T-helper 1 cell treated with Interleukin-12 subunit alpha and Interleukin-12 subunit beta and Interleukin-4 antibody, amounts not matched to agents 30 μg/mL and 1 μg/mL, for 36 hours (primary cell): ENCODE results near the gene RALGPS1.
A peak's percentile ranks its signal among the peaks of the same experiment; 100 is the strongest.

ENCODE experiments used
- H3K27ac Mint-ChIP-seq: one replicate; pipeline ENCODE4 v1.8.0; 2021; ENCODE audit warnings: mild to moderate bottlenecking, mixed read lengths
- H3K27me3 Mint-ChIP-seq: one replicate; pipeline ENCODE4 v1.8.0; 2021; ENCODE audit warnings: low read depth, mixed read lengths
- H3K36me3 Mint-ChIP-seq: one replicate; pipeline ENCODE4 v1.8.0; 2021; ENCODE audit warnings: low read depth, mixed read lengths
- H3K4me1 Mint-ChIP-seq: one replicate; pipeline ENCODE4 v1.8.0; 2021; ENCODE audit warnings: low read depth, mixed read lengths
- H3K4me3 Mint-ChIP-seq: one replicate; pipeline ENCODE4 v1.8.0; 2021; ENCODE audit warnings: mild to moderate bottlenecking, moderate library complexity, mixed read lengths
- H3K9me3 Mint-ChIP-seq: one replicate; pipeline ENCODE4 v1.8.0; 2021; ENCODE audit warnings: mixed read lengths

Gene RALGPS1

DNA sequence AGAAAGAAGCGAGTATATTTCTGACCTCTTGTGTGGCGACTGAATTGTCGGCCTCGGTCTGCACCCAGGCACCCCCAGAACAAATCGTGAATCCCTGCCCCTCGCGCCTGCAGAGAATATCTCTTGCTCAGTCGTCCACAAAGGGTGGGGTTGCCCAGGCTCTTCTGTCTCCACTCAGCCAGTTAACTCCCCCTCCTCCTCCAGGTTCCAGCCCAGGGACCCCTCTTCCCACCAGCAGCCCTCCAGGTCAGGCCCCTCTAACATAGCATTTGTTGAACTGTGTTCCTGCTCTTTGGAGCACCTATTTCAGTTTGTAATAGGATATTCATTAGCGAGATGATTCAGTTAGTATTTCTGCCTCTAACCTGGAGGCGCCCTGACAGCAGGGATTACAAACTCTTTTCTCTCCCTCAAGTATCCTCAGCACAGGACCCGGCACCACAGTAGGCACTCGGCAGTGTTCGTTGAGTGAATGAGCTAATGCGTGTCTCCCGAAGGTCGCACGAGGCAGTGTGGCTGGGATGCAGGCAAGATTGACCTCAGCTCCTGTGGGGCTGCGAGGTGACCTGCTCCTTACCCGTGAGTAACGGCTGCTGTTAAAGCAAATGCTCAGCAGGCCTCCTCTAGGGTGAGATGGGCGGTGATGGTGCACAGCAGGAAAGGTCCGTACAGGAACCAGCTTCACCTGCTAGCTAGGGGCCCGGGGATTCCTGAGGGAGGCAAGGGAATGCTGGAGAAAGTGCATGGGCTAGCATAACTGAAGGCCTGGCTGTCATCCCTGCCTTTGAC lies 28.4 kb upstream of the RALGPS1 start:
- H3K9me3 Mint-ChIP-seq = no peaks in the 10 kb centered on the region
- no peak overlapping the region for H3K4me3 Mint-ChIP-seq
- H3K36me3 Mint-ChIP-seq = peaks cover 3% of the 10 kb centered on the region
- H3K4me1 Mint-ChIP-seq = no peaks in the 10 kb centered on the region
- H3K27me3 Mint-ChIP-seq = no peaks in the 10 kb centered on the region
- no peak overlapping the region for H3K27ac Mint-ChIP-seq

DNA sequence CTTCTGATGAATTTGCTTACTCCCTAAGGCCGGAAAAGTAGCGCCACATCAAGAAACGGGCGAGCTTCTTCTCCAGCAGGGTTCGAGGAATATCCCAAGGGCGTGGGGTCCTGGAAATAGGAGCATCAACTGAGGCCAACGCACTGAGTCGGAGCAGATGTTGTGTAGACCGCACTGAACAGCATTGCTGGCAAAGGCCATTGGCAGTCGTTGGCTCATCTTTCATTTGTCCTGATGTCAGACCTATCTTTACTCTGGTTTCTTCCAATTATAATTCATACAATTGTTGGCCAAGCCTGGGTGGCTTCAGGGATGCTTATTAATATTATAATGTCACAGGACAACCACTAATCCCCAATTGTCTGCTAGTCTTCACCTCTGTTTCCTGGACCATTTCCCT lies 27.7 kb upstream of the RALGPS1 start:
- Mint-ChIP-seq H3K36me3 (peaks cover 2% of the 10 kb centered on the region), H3K4me3 (no peak overlapping the region), H3K27me3 (no peaks in the 10 kb centered on the region)

DNA sequence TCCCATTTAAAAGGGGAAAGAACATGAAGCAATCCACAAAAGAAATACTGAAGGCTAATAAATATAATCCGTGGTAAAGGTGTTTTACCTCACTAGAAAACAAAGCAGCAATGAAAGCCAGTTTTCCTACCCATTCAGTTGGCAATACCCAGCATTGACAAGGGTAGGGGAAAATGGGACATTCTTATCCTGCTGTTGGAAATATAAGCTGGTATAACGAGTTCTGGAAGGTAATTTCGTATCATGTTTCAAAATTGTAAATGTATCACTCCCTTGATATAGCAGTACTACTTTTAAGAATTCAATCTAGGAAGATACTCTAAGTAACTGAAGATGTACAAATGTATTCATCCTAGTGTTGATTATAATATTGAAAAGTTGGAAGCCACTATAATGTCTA lies 22.9 kb upstream of the RALGPS1 start:
- Mint-ChIP-seq H3K4me3 (no peak overlapping the region), H3K9me3 (no peaks in the 10 kb centered on the region), H3K36me3 (no peaks in the 10 kb centered on the region), H3K4me1 (no peaks in the 10 kb centered on the region), H3K27me3 (peaks cover 3% of the 10 kb centered on the region), H3K27ac (no peak overlapping the region)

More for the DNA sequence above, 27.7 kb upstream of the RALGPS1 start:
- no peak overlapping the region for H3K27ac Mint-ChIP-seq
- H3K4me1 Mint-ChIP-seq = no peaks in the 10 kb centered on the region
- no peaks in the 10 kb centered on the region for H3K9me3 Mint-ChIP-seq

DNA sequence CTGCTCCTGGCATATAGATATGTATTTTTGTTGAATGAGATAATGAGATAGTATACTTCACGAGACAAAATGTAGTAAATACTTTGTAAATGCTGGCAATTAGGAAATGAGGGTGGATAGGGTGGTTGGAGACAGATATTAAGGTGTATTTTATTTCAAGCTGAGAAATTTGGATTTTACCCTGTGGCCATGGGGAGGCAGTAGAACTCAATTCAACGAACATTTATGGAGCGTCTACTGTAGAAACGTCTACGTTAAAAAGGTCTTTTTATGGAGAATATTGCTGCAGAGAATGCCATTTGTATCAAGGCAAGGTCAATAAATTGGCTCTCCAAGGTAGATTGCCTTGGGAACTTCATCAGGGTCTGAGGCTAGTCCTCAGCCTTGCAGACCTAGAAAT lies 21.5 kb upstream of the RALGPS1 start:
- peaks cover 7% of the 10 kb centered on the region for H3K27me3 Mint-ChIP-seq
- no peak overlapping the region for H3K4me3 Mint-ChIP-seq
- H3K9me3 Mint-ChIP-seq = no peaks in the 10 kb centered on the region
- H3K36me3 Mint-ChIP-seq = no peaks in the 10 kb centered on the region
- no peaks in the 10 kb centered on the region for H3K4me1 Mint-ChIP-seq
- no peak overlapping the region for H3K27ac Mint-ChIP-seq

DNA sequence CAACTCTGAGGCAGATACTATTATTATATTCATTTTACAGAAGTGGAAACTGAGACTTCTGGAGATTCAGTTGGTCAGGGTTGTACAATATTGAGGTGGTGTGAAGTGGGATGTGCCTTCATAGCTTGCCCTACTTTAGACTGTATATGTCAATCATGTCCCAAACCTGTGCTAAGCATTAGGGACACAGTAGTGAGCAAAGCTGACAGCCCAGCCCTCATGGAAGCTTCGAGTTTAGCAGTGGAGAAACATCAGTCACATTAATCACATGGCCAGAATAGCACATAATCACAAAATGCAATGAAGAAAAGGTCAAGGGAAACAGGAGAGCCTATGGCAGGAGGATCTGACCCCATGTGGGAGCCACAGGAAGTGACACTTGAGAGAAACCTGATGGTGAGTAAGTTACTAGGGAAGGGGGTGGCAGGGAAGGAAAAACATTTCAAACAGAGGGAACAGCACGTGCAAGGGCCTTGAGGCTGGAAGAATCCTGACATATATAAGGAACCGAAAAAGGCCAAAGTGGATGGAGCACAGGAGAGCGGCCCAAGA lies 20.5 kb upstream of the RALGPS1 start:
- Mint-ChIP-seq H3K27ac (no peak overlapping the region), H3K4me3 (no peak overlapping the region), H3K9me3 (no peaks in the 10 kb centered on the region), H3K36me3 (no peaks in the 10 kb centered on the region), H3K4me1 (no peaks in the 10 kb centered on the region), H3K27me3 (peaks cover 7% of the 10 kb centered on the region)

DNA sequence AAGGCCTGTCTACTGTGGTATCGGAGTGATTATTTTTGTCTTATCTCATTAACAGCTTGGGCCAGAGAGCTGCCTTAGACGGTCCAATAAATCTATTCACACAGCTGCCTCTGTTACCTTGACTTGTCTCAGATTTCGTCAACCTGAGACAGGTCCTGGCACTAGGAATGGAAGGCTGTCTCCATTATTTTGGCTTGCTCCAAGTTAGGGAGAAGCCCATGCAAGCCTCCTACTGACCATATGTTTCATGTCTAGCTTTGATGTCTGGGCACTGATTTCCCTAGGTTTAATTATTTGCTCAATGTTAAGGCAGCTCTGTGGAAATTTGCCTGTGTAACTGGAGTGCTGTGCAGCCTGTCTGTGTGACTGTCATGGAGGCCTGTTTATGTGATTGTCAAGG lies 12.4 kb upstream of the RALGPS1 start:
- Mint-ChIP-seq H3K27me3 (peaks cover 6% of the 10 kb centered on the region), H3K9me3 (peaks cover 10% of the 10 kb centered on the region), H3K36me3 (no peaks in the 10 kb centered on the region), H3K4me1 (no peaks in the 10 kb centered on the region), H3K27ac (no peak overlapping the region), H3K4me3 (no peak overlapping the region)

DNA sequence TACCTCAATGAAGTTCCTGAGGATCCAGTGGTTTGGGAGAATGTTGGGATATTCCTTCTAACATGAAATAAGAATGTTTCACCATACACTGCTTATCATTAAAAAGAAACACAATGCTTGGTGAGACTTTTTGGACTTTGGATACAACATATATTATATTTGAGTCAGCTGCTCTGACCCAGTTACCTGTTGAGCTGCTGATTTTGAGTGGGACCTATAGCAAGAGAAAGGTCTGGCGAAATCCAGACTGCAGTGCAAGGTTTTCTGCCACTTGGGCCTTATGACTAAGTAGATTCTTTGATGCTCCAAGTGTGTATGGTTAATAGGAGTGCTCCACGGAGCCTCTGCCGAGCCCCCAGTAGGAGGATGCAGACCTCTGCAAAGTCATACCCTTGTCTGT lies 10.0 kb upstream of the RALGPS1 start:
- Mint-ChIP-seq H3K27me3 (peaks cover 9% of the 10 kb centered on the region), H3K27ac (no peak overlapping the region), H3K36me3 (no peaks in the 10 kb centered on the region), H3K4me3 (no peak overlapping the region), H3K9me3 (peaks cover 10% of the 10 kb centered on the region), H3K4me1 (no peaks in the 10 kb centered on the region)

DNA sequence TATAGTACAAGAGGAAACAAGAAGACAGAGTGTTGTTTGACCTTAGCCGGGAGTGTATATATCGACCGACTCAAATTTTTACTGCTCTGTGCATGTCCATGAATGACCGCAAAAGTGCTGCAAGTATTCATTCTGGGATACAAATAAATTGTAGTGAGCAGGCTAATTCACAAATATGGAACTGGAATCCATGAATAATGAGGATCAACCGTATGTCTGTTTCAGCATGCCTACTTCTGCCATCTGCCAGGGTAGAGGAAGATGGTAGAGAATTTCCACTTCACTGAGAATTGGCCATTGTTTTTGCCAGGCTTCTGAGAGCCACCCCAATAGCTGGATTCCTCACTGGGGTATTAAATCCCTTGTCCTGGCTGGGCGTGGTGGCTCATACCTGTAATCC lies 8.5 kb upstream of the RALGPS1 start:
- Mint-ChIP-seq H3K36me3 (no peaks in the 10 kb centered on the region), H3K4me3 (no peak overlapping the region), H3K9me3 (peaks cover 7% of the 10 kb centered on the region), H3K27me3 (peaks cover 11% of the 10 kb centered on the region), H3K27ac (no peak overlapping the region), H3K4me1 (no peaks in the 10 kb centered on the region)

DNA sequence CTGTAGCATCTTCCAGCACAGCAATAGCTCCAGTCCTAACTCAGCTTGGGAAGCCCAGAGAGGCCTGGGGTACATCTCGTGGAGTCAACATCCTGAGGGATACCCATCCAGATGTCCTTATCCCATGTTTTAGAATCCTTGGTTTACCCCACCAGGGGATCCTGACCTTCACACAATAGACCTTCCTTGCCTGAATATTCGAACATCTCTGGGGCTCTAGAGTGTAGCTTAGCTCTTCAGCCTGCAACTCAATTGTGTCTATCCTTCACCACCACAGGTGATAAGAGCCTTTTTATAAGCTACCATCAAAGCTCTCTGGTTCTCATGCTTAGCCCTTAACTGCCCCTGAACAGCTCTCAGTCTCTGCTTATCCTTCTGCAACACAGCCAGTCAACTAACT lies 7.5 kb upstream of the RALGPS1 start:
- Mint-ChIP-seq H3K27me3 (peaks cover 16% of the 10 kb centered on the region), H3K4me3 (no peak overlapping the region), H3K27ac (no peak overlapping the region), H3K4me1 (no peaks in the 10 kb centered on the region), H3K36me3 (no peaks in the 10 kb centered on the region), H3K9me3 (no peaks in the 10 kb centered on the region)

DNA sequence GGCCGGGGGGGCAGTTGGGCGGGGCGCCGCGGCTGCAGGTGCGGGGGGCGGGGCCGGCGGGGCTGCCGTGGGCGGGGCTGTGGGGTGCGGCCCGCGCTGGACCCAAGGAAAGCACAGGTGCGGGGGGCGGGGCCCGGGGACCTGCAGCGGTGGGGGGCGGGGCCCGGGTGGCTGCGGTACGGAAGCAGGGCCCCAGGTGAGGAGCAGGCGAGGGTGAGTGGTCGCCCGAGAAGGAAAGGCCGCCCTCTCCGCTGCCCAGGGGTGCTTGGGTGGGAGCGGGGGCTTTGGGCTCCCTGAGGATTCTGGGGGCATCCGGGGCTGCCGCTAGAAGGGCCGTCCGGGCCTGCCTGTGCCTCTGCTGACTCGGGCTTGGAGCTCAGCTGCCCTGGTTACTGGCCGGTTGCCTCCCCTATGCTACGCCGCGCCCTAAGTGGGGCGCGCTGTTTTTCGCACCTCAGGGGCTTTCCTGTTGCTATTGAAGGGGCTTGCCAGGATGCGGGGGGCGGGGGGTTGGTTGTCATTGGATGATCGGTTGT lies 767 bp downstream of the RALGPS1 start:
- no peak overlapping the region for H3K27ac Mint-ChIP-seq
- H3K36me3 Mint-ChIP-seq = no peaks in the 10 kb centered on the region
- peak overlapping the region; percentile 70 for H3K4me3 Mint-ChIP-seq
- H3K4me1 Mint-ChIP-seq = peaks cover 2% of the 10 kb centered on the region
- H3K27me3 Mint-ChIP-seq = peaks cover 33% of the 10 kb centered on the region
- no peaks in the 10 kb centered on the region for H3K9me3 Mint-ChIP-seq

DNA sequence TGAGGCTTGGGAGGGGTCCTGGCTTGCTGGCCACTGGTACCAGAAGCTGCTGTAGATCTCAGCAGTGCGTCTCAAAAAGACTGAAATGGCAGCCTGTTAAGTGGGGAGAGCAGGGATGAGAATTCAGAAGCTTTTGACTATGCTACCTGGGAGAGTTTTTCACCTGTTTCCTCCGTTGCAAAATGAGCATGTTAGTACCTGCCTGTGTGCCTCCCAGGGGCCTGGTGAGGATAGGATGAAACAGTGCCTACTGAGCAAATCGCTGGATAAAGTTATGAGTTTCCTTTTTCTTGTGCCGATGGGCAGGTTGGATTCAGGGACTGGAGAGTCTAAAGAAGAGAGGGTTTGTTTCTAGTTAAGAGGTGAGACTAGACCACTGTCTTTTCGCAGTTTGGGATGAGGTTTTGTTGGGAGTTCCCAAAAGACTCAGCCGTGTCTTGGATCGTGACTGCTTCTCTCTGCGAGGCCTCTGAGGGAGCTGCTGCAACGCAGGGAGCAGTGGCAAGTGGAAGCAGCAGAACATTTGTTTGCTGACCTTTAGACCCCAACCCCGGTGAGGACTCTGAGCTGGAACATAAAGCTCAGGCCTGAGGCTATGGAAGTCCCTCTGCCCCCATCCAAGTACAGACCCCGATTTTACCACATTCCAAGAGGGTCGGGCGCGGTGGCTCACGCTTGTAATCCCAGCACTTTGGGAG lies 1.4 kb downstream of the RALGPS1 start:
- H3K4me1 Mint-ChIP-seq = peaks cover 2% of the 10 kb centered on the region
- peaks cover 32% of the 10 kb centered on the region for H3K27me3 Mint-ChIP-seq
- H3K4me3 Mint-ChIP-seq = peak overlapping the region; percentile 70
- no peaks in the 10 kb centered on the region for H3K36me3 Mint-ChIP-seq
- no peaks in the 10 kb centered on the region for H3K9me3 Mint-ChIP-seq
- H3K27ac Mint-ChIP-seq = no peak overlapping the region

DNA sequence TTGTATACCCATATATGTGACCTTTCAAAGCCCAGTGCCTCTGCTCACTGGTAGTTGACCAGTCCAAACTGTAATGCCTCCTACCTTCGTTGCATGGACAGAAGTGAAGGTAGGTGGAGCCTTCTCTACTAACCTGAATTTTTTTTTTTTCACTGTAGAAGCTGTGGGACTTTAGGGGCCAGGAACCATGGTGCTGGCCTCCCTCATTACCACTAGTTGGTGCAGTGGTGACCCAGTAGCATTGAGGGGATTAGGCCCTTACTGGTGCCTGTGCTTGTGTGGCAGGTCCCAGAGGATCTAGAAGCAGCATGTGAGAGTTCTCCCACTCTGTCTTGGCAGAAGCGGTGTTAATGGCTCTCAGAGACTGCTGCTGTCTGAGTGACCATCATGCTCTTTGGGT lies 2.3 kb downstream of the RALGPS1 start:
- Mint-ChIP-seq H3K4me3 (no peak overlapping the region), H3K27ac (no peak overlapping the region), H3K27me3 (peaks cover 28% of the 10 kb centered on the region), H3K4me1 (peaks cover 2% of the 10 kb centered on the region), H3K9me3 (no peaks in the 10 kb centered on the region), H3K36me3 (no peaks in the 10 kb centered on the region)

DNA sequence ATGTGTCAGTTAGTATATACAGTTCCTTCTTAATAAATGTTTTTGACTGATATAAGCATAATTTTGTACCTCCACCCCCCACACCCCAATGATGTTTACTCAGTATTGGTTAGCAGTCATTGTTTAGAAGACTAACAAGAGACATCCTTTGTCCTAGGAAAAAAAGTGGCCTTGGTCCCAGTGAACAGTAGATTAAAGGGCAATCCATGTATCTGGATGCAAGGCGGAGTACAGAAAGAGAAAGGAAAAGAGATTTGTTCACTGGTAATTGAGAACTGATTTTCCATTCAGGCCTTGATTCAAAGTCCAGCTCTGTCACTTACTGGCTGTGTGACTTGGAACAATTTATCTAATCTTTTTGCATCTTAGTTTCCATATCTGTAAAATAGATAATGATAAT lies 4.6 kb downstream of the RALGPS1 start:
- H3K4me3 Mint-ChIP-seq = no peak overlapping the region
- H3K27ac Mint-ChIP-seq = no peak overlapping the region
- no peaks in the 10 kb centered on the region for H3K9me3 Mint-ChIP-seq
- peaks cover 22% of the 10 kb centered on the region for H3K27me3 Mint-ChIP-seq
- H3K36me3 Mint-ChIP-seq = no peaks in the 10 kb centered on the region
- peaks cover 2% of the 10 kb centered on the region for H3K4me1 Mint-ChIP-seq

DNA sequence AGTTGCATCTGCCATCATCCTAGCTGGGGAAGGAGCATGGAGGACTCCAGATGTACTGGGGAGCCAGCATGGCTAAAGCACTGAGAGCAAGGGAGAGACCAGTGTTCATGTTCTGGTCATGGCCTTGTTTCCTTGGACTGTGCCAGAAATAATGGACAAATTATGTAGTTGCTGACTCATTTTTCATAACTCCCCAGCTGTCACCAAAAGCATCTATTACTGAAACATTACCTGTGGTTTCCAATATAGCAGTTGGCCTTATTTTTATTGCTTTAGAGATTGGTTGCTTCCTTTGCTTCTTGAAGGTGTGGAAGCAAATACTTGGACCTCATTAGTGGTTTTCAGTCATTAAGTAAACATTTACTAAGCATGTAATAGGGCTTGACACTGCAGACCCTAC lies 11.3 kb downstream of the RALGPS1 start:
- no peak overlapping the region for H3K4me3 Mint-ChIP-seq

DNA sequence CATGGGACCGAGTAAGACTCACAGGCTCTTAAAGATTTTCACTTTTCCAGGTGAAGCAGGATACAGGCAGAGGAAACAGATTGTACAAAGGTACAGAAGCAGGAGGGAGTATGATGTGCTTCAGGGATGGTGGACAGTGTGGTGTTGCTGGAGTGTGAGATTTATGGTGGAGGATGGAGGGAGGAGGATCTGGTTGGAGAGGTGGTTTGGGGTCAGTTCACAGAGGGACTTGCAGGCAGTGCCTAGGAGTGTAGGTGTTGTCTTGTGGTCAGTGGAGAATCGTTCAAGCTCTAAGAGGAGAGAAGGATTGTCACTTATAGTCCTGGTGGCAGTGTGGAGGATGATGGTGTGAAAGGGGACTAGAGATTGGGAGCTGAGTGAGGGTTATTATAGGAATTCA lies 11.8 kb downstream of the RALGPS1 start:
- H3K27ac Mint-ChIP-seq = no peak overlapping the region
- H3K9me3 Mint-ChIP-seq = no peaks in the 10 kb centered on the region
- H3K4me3 Mint-ChIP-seq = no peak overlapping the region
- H3K4me1 Mint-ChIP-seq = no peaks in the 10 kb centered on the region
- H3K27me3 Mint-ChIP-seq = peaks cover 11% of the 10 kb centered on the region
- H3K36me3 Mint-ChIP-seq = no peaks in the 10 kb centered on the region

More for the DNA sequence above, 11.3 kb downstream of the RALGPS1 start:
- H3K4me1 Mint-ChIP-seq = no peaks in the 10 kb centered on the region
- H3K9me3 Mint-ChIP-seq = no peaks in the 10 kb centered on the region
- H3K27me3 Mint-ChIP-seq = peaks cover 9% of the 10 kb centered on the region
- no peaks in the 10 kb centered on the region for H3K36me3 Mint-ChIP-seq
- no peak overlapping the region for H3K27ac Mint-ChIP-seq
